Measurements from ENCODE around the gene PPP2R2C. TPM values are rescaled to one million over a fixed set of nuclear protein-coding genes. Genes with fewer than 3 reads are reported as not detected.

PPP2R2C gene
- total and polyA plus RNA-seq, 9 of the 15 experiments (the other 6 are each of a cell fraction or from before 2014, with no cell fraction given), result 0.04 to 0.06 TPM; not detected in 7

DNA sequence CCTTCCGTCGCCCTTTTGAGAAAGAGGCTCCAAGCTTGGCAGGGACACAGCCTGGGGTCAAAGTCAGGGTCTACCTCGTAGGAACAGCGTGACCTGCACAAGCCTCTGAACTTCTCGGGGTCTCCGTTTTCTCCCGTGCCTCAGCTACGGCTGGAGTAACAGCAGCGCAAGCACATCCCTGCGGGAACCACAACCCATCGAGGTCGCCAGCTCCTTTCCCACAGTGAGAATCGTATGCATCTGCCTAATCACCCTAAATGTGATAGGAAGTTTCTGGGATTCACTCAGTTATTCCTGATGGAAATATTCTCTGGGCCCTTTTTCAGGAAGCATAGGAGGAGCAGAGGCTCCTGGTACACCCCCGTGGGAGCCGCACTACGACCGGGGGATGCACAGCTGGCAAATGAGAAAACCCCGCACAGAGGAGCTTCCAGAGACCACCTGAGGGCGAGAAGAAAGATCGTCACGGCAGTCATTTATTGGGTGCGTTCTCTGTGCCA, 24.7 kb downstream of the PPP2R2C start (continued):
- TF ChIP-seq JUN (IDR thresholded peaks at IDR 0.05; ENCODE audit: borderline replicate concordance, low read depth, low read length), result no peak
- no peak for TF ChIP-seq JUN (CRISPR knock-in tag; IDR thresholded peaks at IDR 0.05; ENCODE audit: borderline replicate concordance)
- TF ChIP-seq KDM4B (IDR thresholded peaks at IDR 0.05; ENCODE audit: borderline replicate concordance in 2 of 2, low read depth in 1 of 2), result no peak
- TF ChIP-seq CLOCK (CRISPR knock-in tag; IDR thresholded peaks at IDR 0.05; ENCODE audit: borderline replicate concordance), result no peak
- no peak for TF ChIP-seq CHAMP1 (IDR thresholded peaks at IDR 0.05)
- TF ChIP-seq, protein P1, sequence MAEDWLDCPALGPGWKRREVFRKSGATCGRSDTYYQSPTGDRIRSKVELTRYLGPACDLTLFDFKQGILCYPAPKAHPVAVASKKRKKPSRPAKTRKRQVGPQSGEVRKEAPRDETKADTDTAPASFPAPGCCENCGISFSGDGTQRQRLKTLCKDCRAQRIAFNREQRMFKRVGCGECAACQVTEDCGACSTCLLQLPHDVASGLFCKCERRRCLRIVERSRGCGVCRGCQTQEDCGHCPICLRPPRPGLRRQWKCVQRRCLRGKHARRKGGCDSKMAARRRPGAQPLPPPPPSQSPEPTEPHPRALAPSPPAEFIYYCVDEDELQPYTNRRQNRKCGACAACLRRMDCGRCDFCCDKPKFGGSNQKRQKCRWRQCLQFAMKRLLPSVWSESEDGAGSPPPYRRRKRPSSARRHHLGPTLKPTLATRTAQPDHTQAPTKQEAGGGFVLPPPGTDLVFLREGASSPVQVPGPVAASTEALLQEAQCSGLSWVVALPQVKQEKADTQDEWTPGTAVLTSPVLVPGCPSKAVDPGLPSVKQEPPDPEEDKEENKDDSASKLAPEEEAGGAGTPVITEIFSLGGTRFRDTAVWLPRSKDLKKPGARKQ (CRISPR knock-in tag; IDR thresholded peaks at IDR 0.05), result no peak
- no peak for TF ChIP-seq PRPF4 (IDR thresholded peaks at IDR 0.05; ENCODE audit: insufficient read depth, low read depth, low read length, poor library complexity, severe bottlenecking)
- TF ChIP-seq TARDBP (IDR thresholded peaks at IDR 0.05), result no peak
